Cardiac muscle cell (in vitro differentiated cells and primary cell): ENCODE results near the gene MYADML2. TPM values are rescaled to one million over a fixed set of nuclear protein-coding genes. Genes with fewer than 3 reads are reported as not detected.

Experiments
- DNase-seq, 2 donors: peaks; one replicate each; pipeline versions ENCODE4 v3.0.0 to v3.0.0-alpha.2; 2010 to 2017; ENCODE audit warnings: low read depth in 1 of 2, low spot score in 1 of 2
- H3K27ac ChIP-seq: fragments of 200-600 bp; sonication (generic); 2 replicates; pipeline ENCODE4 v1.5.1; 2016
- H3K27me3 ChIP-seq: fragments of 200-600 bp; sonication (generic); 2 replicates; pipeline ENCODE4 v1.6.0; 2016; ENCODE audit warnings: control low read depth
- H3K36me3 ChIP-seq: fragments of 200-600 bp; sonication (generic); 2 replicates; pipeline ENCODE4 v1.5.1; 2016; ENCODE audit warnings: control low read depth
- H3K4me1 ChIP-seq: fragments of 200-600 bp; sonication (generic); 2 replicates; pipeline ENCODE4 v1.8.1; 2017; ENCODE audit warnings: low read depth, mild to moderate bottlenecking, mixed run types
- H3K4me3 ChIP-seq: fragments of 200-600 bp; sonication (generic); 2 replicates; pipeline ENCODE4 v1.5.1; 2016; ENCODE audit warnings: mild to moderate bottlenecking
- H3K9me3 ChIP-seq: fragments of 200-600 bp; sonication (generic); 2 replicates; pipeline ENCODE4 v1.5.1; 2017; ENCODE audit warnings: low read depth, mild to moderate bottlenecking, control low read depth
- CTCF ChIP-seq: IDR thresholded peaks from 2 replicates; pipeline ENCODE4 v1.5.1; 2012; ENCODE audit warnings: low read depth, mild to moderate bottlenecking, low read length
- polyA plus RNA-seq: library from polyadenylated mRNA; unstranded; fragments of >200 nt; fragmentation: Nextera tagmentation; extraction: Ambion mirVana; gene quantifications from 2 replicates; pipeline ENCODE4 v1.2.1, GENCODE V29; 2016
- total RNA-seq: library from RNA; depleted of rRNA; stranded (reverse); fragments of >200 nt; gene quantifications from 2 replicates; pipeline ENCODE4 v1.2.3, GENCODE V29; 2016

The MYADML2 gene
- total and polyA plus RNA-seq, 2 experiments from 2014 or later = 17.1 to 22.8 TPM

- Histone ChIP-seq H3K9me3 (no peaks in the 10 kb centered on the region), H3K4me1 (peaks cover 8% of the 10 kb centered on the region), H3K36me3 (peaks cover 20% of the 10 kb centered on the region), H3K27me3 (no peaks in the 10 kb centered on the region), H3K4me3 (peak within 1 kb of the TSS; percentile 63), H3K27ac (peak within 1 kb of the TSS; percentile 72)
- peak; percentile 89 to 95 for DNase-seq
- TF ChIP-seq CTCF = no peak
These were observed 35.6 kb downstream of the MYADML2 start, which contains the start of gene PCYT2 for GRCh38 chr17:81911277-81911961. Gene PCYT2 (minus strand): TSS chr17:81911399. CDS start chr17:81911355, 44 bp downstream.

- peaks cover 20% of the 10 kb centered on the region for H3K36me3 ChIP-seq
- peak overlapping the region; percentile 63 for H3K4me3 ChIP-seq
- no peaks in the 10 kb centered on the region for H3K9me3 ChIP-seq
- peak in 1 of 2 donors; percentile 52 for DNase-seq
- no peak for TF ChIP-seq CTCF
- H3K27ac ChIP-seq = peak overlapping the region; percentile 72
- H3K27me3 ChIP-seq = no peaks in the 10 kb centered on the region
- peaks cover 8% of the 10 kb centered on the region for H3K4me1 ChIP-seq
These were observed 36.2 kb downstream of the MYADML2 start for GRCh38 chr17:81910840-81911276.

GRCh38 chr17:81909966-81910839 lies 36.8 kb downstream of the MYADML2 start:
- H3K4me1 ChIP-seq = peaks cover 8% of the 10 kb centered on the region
- TF ChIP-seq CTCF = no peak
- H3K27me3 ChIP-seq = no peaks in the 10 kb centered on the region
- H3K27ac ChIP-seq = peak overlapping the region; percentile 72
- H3K36me3 ChIP-seq = peaks cover 20% of the 10 kb centered on the region
- peak in 1 of 2 donors; percentile 55 for DNase-seq
- H3K9me3 ChIP-seq = no peaks in the 10 kb centered on the region
- peak overlapping the region; percentile 63 for H3K4me3 ChIP-seq

GRCh38 chr17:81909231-81909630 lies 37.8 kb downstream of the MYADML2 start:
- DNase-seq = no peak
- H3K4me1 ChIP-seq = peaks cover 8% of the 10 kb centered on the region
- H3K27ac ChIP-seq = peak overlapping the region; percentile 72
- no peak overlapping the region for H3K4me3 ChIP-seq
- TF ChIP-seq CTCF = no peak
- no peaks in the 10 kb centered on the region for H3K27me3 ChIP-seq
- no peaks in the 10 kb centered on the region for H3K9me3 ChIP-seq
- peaks cover 23% of the 10 kb centered on the region for H3K36me3 ChIP-seq

- no peak for DNase-seq
- TF ChIP-seq CTCF = no peak
- H3K36me3 ChIP-seq = peaks cover 21% of the 10 kb centered on the region
- peaks cover 8% of the 10 kb centered on the region for H3K4me1 ChIP-seq
- no peaks in the 10 kb centered on the region for H3K27me3 ChIP-seq
- H3K4me3 ChIP-seq = no peak overlapping the region
- no peak overlapping the region for H3K27ac ChIP-seq
- H3K9me3 ChIP-seq = no peaks in the 10 kb centered on the region
These were observed 38.2 kb downstream of the MYADML2 start for GRCh38 chr17:81908793-81909192.
